Astrocyte of the cerebellum (primary cell): ENCODE data around the gene ASGR2.
"Not testable (repeated sequence)": the region's sequence is repeated elsewhere in the genome, so short reads cannot be mapped to it uniquely, and the experiment has no call there.

Experiments used
- DNase-seq: peaks from one replicate; pipeline ENCODE4 v3.0.0-alpha.2; 2011; ENCODE audit warnings: low read depth
- H3K4me3 ChIP-seq: 2 replicates; pipeline ENCODE4 v1.5.1; 2011; ENCODE audit warnings: mild to moderate bottlenecking, low read depth, low read length, moderate library complexity
- CTCF ChIP-seq: IDR thresholded peaks from 2 replicates; pipeline ENCODE4 v1.5.1; 2012; ENCODE audit warnings: low read length, low read depth, moderate library complexity, mild to moderate bottlenecking; ENCODE audit errors: missing control alignments
- in situ Hi-C: cut with HindIII; loops from 2 replicates; pipeline ENCODE4 v1.10.0; 2017; ENCODE audit warnings: low sequenced_read_pairs

Gene ASGR2

DNA sequence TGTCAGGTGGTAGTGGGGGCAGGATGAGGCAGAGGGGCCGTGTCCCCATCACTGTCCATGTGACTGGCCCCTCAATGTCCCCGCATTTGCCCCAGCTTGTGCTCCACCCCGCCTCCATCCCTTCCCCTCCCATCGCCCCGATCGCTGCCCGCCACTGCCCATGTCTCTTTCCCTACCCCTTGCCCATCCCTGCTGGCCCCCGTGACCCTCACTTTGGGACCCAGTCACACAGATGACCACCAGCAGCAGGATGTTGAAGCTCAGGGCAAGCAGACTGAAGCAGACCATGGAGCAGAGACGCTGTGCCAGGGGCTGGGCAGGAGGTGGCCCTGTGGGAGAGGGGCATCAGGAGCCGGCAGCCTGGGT lies 6.1 kb downstream of the ASGR2 start:
- no peak for TF ChIP-seq CTCF
- in situ Hi-C loops = no loop called here
- DNase-seq = no peak
- H3K4me3 ChIP-seq = no peak overlapping the region

GRCh38 chr17:7107795-7108559 lies 6.6 kb downstream of the ASGR2 start:
- H3K4me3 ChIP-seq = no peak overlapping the region
- no peak for TF ChIP-seq CTCF
- DNase-seq = no peak
- in situ Hi-C loops = no loop called here

DNA sequence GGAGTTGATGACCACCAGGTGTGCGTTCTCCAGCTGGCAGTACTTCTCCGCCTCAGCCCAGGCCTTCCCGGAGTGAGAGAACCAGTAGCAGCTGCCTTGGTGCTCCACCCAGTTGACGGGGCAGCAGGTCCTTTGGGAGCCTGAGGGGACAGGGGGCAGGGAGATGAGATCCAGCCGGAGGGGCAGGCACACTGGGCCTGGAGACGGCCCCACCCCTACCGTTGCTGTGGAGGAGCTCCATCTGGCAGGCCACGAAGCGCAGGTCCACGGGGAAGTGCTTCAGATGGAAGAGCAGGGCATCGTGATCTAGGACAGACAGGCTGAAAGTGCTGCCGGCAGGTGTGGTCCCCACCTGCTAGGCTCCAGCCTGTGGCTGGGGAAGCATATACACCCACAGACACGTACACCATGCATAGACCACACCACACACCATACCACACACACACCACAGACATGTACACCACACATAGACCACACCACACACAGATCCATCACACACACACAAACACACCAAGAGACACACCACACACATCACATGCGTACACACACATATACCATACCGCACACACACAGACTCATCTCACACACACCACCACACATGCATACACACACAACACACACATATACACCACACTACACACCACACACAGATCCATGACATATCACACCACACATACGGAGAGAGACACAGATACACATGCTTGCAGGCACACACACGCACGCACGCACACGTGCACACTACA lies 7.4 kb downstream of the ASGR2 start:
- in situ Hi-C loops = no loop called here
- no peak overlapping the region for H3K4me3 ChIP-seq
- TF ChIP-seq CTCF = no peak
- no peak for DNase-seq

DNA sequence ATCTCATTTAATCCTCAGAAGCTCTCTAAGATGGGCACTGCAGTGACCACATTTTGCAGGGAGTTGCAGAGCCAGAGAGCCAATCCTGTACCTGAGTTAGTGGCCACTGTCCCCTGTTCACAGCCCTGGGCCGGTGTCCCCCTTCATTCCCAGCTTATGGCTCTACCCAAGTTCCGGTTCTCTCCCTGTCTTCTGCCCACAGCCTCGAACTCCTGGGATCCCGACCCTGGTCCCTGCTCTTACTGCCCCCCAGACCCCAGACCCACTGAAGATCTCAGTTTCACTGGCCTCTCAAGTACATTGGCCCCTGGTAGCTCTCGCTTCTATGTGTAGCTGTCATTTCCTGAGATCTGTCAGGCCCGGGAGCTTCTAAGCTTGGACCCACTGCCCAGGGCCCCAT lies 12.2 kb downstream of the ASGR2 start:
- no peak overlapping the region for H3K4me3 ChIP-seq
- DNase-seq = no peak
- no peak for TF ChIP-seq CTCF
- in situ Hi-C loops = no loop called here

DNA sequence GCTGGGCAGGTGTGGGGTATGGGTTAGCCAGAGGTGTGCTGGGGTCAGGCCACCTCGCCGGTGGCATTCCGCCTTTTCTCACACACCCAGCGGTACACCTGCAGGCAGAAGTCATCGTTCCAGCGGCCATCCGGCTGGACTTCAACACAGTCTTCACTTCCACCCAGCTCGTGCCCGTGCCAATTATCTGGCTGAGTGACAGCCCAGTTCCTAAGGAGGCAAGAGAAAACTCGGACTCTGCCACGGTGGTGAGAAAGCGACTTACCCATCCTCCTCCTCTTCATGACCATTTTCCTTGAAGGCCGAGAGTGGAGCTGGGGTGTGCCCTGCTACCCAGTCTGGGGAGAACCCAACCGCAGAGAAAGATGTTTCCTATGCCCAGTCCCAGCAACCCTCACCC lies 13.1 kb downstream of the ASGR2 start:
- DNase-seq = no peak
- TF ChIP-seq CTCF = no peak
- in situ Hi-C loops = no loop called here
- no peak overlapping the region for H3K4me3 ChIP-seq

GRCh38 chr17:7100641-7101379 lies 13.8 kb downstream of the ASGR2 start:
- DNase-seq, in situ Hi-C loops, H3K4me3 ChIP-seq: not testable (repeated sequence)
